Esophagus muscularis mucosa (tissue), 4 donors: ENCODE data around the gene ST7. TPM values are rescaled to one million over a fixed set of nuclear protein-coding genes. Genes with fewer than 3 reads are reported as not detected.

ENCODE experiments used
- DNase-seq: peaks from one replicate; pipeline ENCODE4 v3.0.0-alpha.2; 2017; ENCODE audit errors: extremely low spot score
- H3K27ac ChIP-seq, 4 donors: fragments of 200-600 bp; sonication (generic); replicated peaks in 1 of 4; 1 replicate in 3 of 4; 2 replicates in 1 of 4; pipeline ENCODE4 v1.5.1; 2016 to 2019; ENCODE audit warnings: mild to moderate bottlenecking in 1 of 4
- H3K27me3 ChIP-seq, 4 donors: fragments of 200-600 bp; sonication (generic); one replicate each; pipeline versions ENCODE4 v1.5.1 to v1.6.0; 2016 to 2019
- H3K36me3 ChIP-seq, 4 donors: fragments of 200-600 bp; sonication (generic); one replicate each; pipeline ENCODE4 v1.5.1; 2016 to 2019
- H3K4me1 ChIP-seq, 4 donors: fragments of 200-600 bp; sonication (generic); one replicate each; pipeline ENCODE4 v1.5.1; 2016 to 2019
- H3K4me3 ChIP-seq, 4 donors: fragments of 200-600 bp; sonication (generic); 1 replicate in 2 of 4; 2 replicates in 2 of 4; pipeline ENCODE4 v1.5.1; 2016 to 2019; ENCODE audit warnings: mild to moderate bottlenecking in 4 of 4, moderate library complexity in 1 of 4
- H3K9me3 ChIP-seq, 4 donors: fragments of 200-600 bp; sonication (generic); 1 replicate in 3 of 4; 2 replicates in 1 of 4; pipeline ENCODE4 v1.5.1; 2016 to 2019
- CTCF ChIP-seq, 3 experiments: fragments of 200-600 bp in 2 of 3; fragments of 450-650 bp in 1 of 3; sonication (generic) in 2 of 3; IDR thresholded peaks; one replicate each; pipeline ENCODE4 v1.5.1; 2017 to 2019; ENCODE audit warnings: antibody characterized with exemption in 3 of 3, mild to moderate bottlenecking in 2 of 3, moderate library complexity in 1 of 3
- EP300 ChIP-seq: sonication (generic); formaldehyde crosslinking; IDR thresholded peaks from one replicate; pipeline ENCODE4 v1.6.1; 2017; ENCODE audit warnings: antibody characterized with exemption
- POLR2A ChIP-seq: fragments of 450-650 bp; IDR thresholded peaks from one replicate; pipeline ENCODE4 v1.6.1; 2017; ENCODE audit warnings: antibody characterized with exemption, moderate library complexity, mild to moderate bottlenecking, low read depth
- POLR2AphosphoS5 ChIP-seq, 2 donors: sonication (generic); formaldehyde crosslinking; IDR thresholded peaks; one replicate each; pipeline ENCODE4 v1.6.1; 2017; ENCODE audit warnings: antibody characterized with exemption in 2 of 2
- WGBS: methylation state at CpG from one replicate; pipeline ENCODE4 v1.1.5; 2018; 5-methylcytosine and 5-hydroxymethylcytosine counted together
- intact Hi-C: fragments of 100-400 bp; cut with DNase I; formaldehyde crosslinking; loops from one replicate; pipeline ENCODE4 v1.15.1; 2023
- total RNA-seq, 4 donors: library from RNA; depleted of rRNA; stranded (reverse); fragments of >200 nt; gene quantifications; one replicate each; pipeline versions ENCODE4 v1.1.0 to v1.2.1, GENCODE V29; 2016

ST7 gene
- total RNA-seq, 4 donors from 2014 or later: 16.9 to 22.0 (median 18.2) TPM

GRCh38 chr7:117217106-117218035 lies 264.1 kb downstream of the ST7 start:
- no peaks in the 10 kb centered on the region for H3K4me1 ChIP-seq
- TF ChIP-seq POLR2AphosphoS5 (IDR thresholded peaks at IDR 0.05) (no peak), EP300 (no peak), POLR2A (no peak)
- peaks cover 0 to 31% (median 20%) of the 10 kb centered on the region in 4 donors for H3K36me3 ChIP-seq
- H3K27me3 ChIP-seq: no peaks in the 10 kb centered on the region
- DNase-seq: no peak
- H3K27ac ChIP-seq: no peak overlapping the region
- no peak overlapping the region for H3K4me3 ChIP-seq
- H3K9me3 ChIP-seq: no peaks in the 10 kb centered on the region
- intact Hi-C loops: no loop called here
- WGBS: 71% methylated on average over 6 of the region's 6 CpGs

- 76% methylated on average over 4 of the region's 4 CpGs for WGBS
- intact Hi-C loops: no loop called here
These were observed 265.4 kb downstream of the ST7 start for GRCh38 chr7:117218700-117219099.

GRCh38 chr7:117219485-117219884 lies 266.2 kb downstream of the ST7 start:
- TF ChIP-seq EP300: no peak
- no peak for TF ChIP-seq CTCF (IDR thresholded peaks at IDR 0.05)
- no peak for TF ChIP-seq POLR2AphosphoS5 (IDR thresholded peaks at IDR 0.05)
- no peak for TF ChIP-seq POLR2A
- no peaks in the 10 kb centered on the region for H3K27me3 ChIP-seq
- no peak overlapping the region for H3K4me3 ChIP-seq
- no peaks in the 10 kb centered on the region for H3K4me1 ChIP-seq
- no peak overlapping the region for H3K27ac ChIP-seq
- no peaks in the 10 kb centered on the region for H3K9me3 ChIP-seq
- WGBS: 92% methylated on average over 7 of the region's 8 CpGs
- H3K36me3 ChIP-seq: peaks cover 0 to 44% (median 27%) of the 10 kb centered on the region in 4 donors
- DNase-seq: no peak
- intact Hi-C loops: no loop called here

More at GRCh38 chr7:117218700-117219099, 265.4 kb downstream of the ST7 start:
- no peaks in the 10 kb centered on the region for H3K9me3 ChIP-seq
- TF ChIP-seq POLR2A (no peak), POLR2AphosphoS5 (IDR thresholded peaks at IDR 0.05) (no peak), EP300 (no peak), CTCF (IDR thresholded peaks at IDR 0.05) (no peak)
- H3K4me1 ChIP-seq: no peaks in the 10 kb centered on the region
- DNase-seq: no peak
- no peak overlapping the region for H3K27ac ChIP-seq
- H3K4me3 ChIP-seq: no peak overlapping the region
- H3K27me3 ChIP-seq: no peaks in the 10 kb centered on the region
- peaks cover 0 to 43% (median 25%) of the 10 kb centered on the region in 4 donors for H3K36me3 ChIP-seq

GRCh38 chr7:117220836-117221235 lies 267.5 kb downstream of the ST7 start:
- H3K36me3 ChIP-seq: peaks cover 0 to 49% (median 27%) of the 10 kb centered on the region in 4 donors
- H3K4me3 ChIP-seq: no peak overlapping the region
- 80% methylated on average over 5 of the region's 5 CpGs for WGBS
- TF ChIP-seq POLR2A: no peak
- DNase-seq: no peak
- H3K4me1 ChIP-seq: no peaks in the 10 kb centered on the region
- H3K27ac ChIP-seq: no peak overlapping the region
- intact Hi-C loops: no loop called here
- no peaks in the 10 kb centered on the region for H3K9me3 ChIP-seq
- no peaks in the 10 kb centered on the region for H3K27me3 ChIP-seq

- no peaks in the 10 kb centered on the region for H3K4me1 ChIP-seq
- H3K27ac ChIP-seq: no peak overlapping the region
- no peak overlapping the region for H3K4me3 ChIP-seq
- intact Hi-C loops: no loop called here
- peaks cover 0 to 44% (median 18%) of the 10 kb centered on the region in 4 donors for H3K36me3 ChIP-seq
- no peak for TF ChIP-seq CTCF (IDR thresholded peaks at IDR 0.05)
- TF ChIP-seq EP300: no peak
- no peak for TF ChIP-seq POLR2AphosphoS5 (IDR thresholded peaks at IDR 0.05)
- TF ChIP-seq POLR2A: no peak
- H3K27me3 ChIP-seq: no peaks in the 10 kb centered on the region
- 88% methylated on average over 6 of the region's 6 CpGs for WGBS
- H3K9me3 ChIP-seq: no peaks in the 10 kb centered on the region
- DNase-seq: no peak
These were observed 272.2 kb downstream of the ST7 start for GRCh38 chr7:117225536-117225935.
